AG20443 (cell line): ENCODE results near the gene SNX9.
"Not testable (repeated sequence)": the region's sequence is repeated elsewhere in the genome, so short reads cannot be mapped to it uniquely, and the experiment has no call there.

Experiments
- DNase-seq: peaks from one replicate; pipeline ENCODE4 v3.0.0; 2012; ENCODE audit warnings: low spot score, mixed read lengths

Gene SNX9

DNA sequence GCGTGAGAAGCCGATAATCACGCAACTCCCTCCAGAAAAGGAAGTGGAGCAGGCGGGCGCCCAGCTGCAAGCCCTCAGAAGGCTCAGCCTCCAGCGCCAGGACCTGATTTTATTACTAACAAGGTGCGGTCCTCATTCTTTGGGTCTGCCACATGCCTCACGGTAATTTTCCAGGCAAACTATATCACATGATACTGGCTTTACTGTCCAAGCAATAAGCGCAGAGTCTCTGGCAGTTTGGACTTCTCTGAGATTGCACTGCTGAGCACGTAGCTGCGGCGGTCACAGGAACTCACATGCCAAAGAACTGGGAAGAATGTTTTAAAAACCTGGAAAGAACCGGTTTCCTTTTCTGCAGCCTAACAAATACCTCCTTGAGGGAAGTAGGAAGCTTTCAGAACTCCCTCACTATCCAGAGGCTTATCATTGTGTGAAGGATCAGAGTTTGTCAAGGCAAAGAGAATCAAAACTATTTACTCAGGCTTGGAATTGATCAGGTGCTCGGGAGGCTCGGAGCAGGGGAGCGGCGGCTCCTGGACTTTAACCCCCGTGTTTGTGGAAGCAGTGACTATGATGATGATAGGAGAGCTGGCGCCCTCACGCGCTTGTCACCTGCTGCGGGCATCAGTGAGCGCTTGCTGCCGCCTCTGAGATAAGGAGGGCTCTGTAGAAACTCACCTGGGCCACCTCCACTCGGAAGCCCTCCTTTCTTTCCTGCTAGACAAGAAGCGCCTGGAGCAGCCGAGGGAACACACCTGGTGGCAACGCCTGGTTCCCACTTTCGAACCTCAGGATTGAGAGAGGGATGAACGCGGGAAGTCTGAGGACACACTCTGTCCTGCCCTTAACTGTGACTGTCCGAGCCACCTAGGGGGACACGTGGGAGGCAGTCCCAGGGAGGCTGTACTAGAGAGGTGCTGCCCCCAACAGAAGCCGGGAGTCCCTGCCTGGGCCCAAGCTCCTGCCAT lies 131.4 kb downstream of the SNX9 start:
- DNase-seq: peak; percentile 60

- DNase-seq: no peak
These were observed 132.6 kb downstream of the SNX9 start for GRCh38 chr6:157955675-157956074.

DNA sequence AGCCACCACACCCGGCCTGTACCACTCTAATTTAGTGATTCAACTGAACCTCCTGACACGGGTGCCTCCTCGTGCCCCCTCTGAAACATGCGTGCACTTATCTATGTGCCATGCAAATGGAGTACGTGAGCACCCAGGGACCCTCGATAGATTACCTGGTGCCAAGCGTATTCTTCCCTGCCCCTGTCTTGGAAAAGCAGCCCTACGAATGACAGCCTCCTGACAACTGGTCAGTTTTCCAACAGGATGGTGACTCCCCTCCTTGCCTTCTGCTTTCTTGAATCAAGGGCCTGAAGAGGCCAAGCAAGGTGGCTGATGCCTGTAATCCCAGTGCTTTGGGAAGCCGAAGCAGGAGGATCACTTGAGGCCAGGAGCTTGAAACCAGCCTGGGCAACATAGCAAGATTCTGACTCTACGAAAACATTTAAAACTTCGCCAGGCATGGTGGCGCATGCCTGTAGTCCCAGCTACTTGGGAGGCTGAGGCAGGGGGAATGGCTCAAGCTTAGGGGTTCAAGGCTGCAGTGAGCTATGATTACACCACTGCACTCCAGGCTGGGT lies 133.2 kb downstream of the SNX9 start:
- DNase-seq: no peak

- DNase-seq: no peak
These were observed 136.6 kb downstream of the SNX9 start for GRCh38 chr6:157959451-157960227.

- DNase-seq: no peak
These were observed 138.2 kb downstream of the SNX9 start for GRCh38 chr6:157961153-157961831.

DNA sequence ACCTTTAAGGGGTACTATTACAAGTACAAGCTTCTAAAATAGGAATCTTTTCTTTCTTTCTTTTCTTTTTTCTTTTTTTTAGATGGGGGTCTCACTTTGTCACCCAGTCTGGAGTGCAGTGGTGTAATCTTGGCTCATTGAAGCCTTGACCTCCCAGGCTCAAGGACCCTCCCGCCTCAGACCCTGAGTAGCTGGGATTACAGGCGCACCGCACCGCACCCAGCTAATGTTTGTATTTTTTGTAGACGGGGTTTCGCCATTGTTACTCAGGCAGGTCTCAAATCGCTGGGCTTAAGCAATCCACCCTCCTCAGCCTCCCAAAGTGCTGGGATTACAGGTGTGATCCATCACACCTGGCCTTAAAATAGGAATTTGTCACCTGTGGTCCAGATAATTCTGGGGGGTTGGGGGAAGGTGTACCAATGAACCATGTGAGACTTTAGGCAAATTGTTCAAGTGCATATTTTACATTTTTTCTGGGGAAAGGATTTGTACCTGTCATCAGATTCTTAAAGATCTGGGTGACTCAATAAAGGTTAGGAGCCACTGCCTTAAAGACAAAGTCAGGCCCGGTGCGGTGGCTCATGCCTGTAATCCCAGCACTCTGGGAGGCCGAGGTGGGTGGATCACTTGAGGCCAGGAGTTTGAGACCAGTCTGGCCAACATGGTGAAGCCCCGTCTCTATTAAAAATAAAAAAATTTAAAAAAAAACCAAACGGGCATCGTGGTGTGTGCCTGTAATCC lies 139.0 kb downstream of the SNX9 start:
- DNase-seq: no peak

GRCh38 chr6:157962601-157963302 lies 139.7 kb downstream of the SNX9 start:
- no peak for DNase-seq

- no peak for DNase-seq
These were observed 141.1 kb downstream of the SNX9 start for GRCh38 chr6:157964100-157964499.

DNA sequence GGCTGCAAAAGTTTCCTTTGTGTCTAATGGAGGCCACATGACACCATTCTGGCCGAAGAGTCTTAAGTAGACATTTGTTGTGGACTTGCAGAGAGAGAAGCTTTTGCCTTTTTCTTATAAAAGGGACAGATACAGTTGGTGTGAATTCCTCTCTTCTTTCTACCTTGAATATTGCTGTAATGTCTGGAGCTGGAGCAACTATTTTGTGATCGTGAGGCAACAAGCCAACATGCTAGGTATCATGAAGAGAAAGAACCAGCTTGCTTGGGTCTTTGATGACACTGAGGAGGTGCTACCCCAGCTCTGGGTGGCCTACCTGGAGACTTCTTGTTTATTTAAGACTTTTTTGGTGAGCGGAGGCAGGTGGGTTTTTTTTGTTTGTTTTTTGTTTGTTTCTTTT lies 142.3 kb downstream of the SNX9 start:
- no peak for DNase-seq

DNA sequence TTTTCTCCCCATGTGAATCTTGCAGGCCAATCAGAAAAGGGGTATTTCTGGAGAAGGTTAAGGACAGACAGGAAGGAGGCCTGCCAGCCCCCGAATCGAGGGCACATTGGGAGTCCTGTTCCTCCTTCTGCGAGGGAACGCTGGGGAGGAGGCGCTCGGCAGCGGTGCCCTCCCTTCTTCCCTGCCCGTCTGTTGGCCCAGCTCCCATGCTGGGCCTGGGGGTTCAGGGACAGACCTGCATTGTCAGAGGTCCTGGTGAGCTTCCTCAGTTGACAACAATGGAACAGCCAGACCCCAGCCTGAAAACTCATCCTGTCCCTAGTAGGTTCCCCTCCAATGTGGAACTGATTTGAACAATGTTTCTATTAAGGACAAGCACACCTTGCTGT lies 143.5 kb downstream of the SNX9 start:
- no peak for DNase-seq

DNA sequence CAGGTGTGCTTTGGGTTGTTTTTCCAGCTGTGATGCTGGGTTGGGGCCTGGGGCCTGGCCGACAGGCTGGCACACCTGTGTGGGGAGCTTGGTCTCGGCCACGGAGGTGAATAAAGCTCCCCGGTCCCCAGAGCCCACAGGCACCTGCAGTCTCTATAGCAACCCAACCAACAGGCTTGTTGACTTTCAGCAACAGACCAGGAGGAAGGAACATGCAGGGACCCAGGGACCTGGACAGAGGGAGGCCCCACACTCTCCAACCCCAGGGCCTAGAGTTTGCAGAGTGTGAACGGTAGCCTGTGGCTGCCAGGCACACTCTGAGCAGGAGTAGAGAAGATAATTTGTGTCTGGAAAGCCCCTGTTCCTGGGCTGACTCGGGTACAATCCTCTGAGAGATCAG lies 144.0 kb downstream of the SNX9 start:
- no peak for DNase-seq

GRCh38 chr6:157967486-157967885 lies 144.4 kb downstream of the SNX9 start:
- DNase-seq: no peak

DNA sequence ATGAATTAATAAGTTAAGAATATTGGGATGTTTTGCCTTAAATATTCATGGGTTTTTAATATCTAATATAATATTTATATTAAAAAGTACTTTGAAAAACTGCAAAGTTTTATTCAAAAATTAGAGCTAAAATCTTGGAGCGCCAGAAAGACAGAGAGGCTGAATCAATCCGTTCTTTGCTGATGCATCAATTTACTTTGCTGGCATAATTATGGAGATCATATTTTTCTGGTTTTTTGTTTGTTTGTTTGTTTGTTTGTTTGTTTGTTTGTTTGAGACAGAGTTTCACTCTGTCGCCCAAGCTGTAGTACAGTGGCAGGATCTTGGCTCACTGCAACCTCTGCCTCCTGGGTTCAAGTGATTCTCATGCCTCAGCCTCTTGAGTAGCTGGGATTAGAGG lies 149.1 kb downstream of the SNX9 start:
- not testable (repeated sequence) for DNase-seq

DNA sequence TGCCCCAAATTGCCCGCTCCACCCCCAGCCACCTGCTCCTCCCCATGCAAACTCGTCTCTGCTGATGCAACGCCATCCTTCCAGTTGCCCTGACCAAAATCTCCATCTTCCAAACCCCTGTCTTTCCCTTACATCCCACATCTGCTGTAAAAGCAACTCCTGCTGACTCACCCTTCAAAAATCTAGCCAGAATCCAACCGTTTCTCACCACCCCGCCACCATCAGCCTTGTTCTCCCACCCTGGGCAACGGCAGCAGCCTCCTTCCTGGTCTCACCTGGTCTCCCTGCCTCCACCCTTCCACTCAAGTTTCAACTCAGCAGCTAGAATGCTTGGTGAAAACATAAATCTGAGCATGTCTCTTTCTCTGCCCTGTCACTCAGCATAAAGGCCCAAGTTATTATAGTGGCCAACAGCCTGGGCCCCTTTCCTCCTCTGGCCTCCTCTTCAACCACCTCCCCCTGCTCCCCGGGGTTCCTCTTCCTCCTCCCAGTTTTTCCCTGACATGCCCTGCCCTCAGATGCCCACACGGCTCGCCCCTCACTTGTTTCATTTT lies 151.4 kb downstream of the SNX9 start:
- no peak for DNase-seq

- no peak for DNase-seq
These were observed 151.9 kb downstream of the SNX9 start for GRCh38 chr6:157974967-157975366.

DNA sequence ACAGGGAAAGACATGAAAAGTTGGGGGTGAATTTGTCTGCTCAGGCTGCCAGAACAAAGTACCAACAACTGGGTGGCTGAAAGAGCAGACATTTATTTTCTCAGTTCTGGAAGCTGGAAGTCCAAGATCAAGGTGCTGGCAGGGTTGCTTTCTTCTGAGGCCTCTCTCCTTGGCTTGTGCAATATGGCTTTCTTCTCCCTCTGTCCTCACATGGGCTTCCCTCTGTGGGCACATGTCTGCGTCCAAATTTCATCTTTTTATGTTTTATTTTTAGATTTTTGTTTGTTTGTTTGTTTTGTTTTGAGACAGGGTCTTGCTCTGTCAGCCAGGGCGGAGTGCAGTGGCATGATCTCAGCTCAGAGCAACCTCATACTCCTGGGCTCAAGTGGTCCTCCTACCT lies 152.4 kb downstream of the SNX9 start:
- no peak for DNase-seq

DNA sequence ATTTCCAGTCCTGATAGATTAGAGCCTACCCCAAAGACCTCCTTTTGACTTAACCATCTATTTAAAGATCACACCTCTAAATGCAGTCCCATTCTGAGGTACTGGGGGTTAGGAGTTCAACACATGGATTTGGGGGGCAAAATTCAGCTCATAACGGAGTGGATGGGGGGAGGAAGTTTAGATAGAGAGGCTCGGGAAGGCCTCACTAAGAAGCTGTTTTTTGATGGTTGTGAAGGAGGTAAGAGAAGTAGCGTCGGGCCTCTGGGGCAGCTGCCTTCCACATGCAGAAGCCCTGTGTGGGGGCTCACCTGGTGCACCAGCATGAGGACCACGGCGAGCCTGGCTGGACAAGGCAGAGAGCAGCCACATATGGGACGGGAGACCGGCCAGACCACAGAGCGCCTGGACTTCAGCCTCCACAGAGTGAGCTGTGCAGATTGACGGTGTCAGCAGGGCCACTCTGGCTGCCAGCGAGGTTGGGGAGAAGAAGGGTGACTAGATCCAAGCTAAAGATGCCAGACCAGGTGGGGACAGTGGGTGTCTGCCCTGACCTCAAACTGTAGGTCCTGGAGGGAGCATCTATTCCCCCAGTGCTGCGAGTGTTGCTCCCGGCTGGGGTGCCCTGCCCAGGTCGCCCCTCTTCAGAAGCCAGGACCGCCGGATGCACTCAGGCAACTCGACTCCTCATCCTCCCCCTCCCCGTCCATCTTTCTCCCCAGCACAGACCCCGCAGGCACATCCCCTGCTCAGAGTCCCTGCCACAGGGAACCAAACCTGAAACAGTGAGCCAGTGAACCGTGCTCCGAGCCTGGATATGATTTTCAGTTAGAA lies 153.5 kb downstream of the SNX9 start:
- no peak for DNase-seq

- DNase-seq: no peak
These were observed 154.2 kb downstream of the SNX9 start for GRCh38 chr6:157977176-157977804.
